Activated effector memory CD4-positive, alpha-beta T cell treated with anti-CD3 and anti-CD28 coated beads, Interleukin-2, amount 50 U/mL, for 16 hours (primary cell): Measurements from ENCODE around the gene NACAD.
A peak's percentile ranks its signal among the peaks of the same experiment; 100 is the strongest.
"Not testable (repeated sequence)": the region's sequence is repeated elsewhere in the genome, so short reads cannot be mapped to it uniquely, and the experiment has no call there.

Source experiments
- DNase-seq: peaks from one replicate; pipeline ENCODE4 v3.0.0-alpha.2; 2020

The NACAD gene

DNA sequence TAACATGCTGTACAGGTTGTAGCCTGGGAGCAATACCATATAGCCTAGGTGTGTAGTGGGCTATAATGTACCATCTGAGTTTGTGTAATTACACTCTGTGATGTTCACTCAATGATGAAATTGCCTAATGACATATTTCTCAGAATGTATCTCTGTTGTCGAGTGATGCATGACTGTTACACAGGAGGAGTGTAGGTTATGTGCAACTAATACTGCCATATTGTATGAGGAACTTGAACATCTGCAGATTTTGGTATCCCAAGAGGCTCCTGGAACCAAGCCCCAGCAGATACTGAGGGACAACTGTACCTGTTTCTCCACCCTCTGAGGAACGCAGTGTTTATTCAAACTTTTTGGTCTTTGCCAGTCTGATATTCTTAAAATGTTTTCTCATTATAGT is 38.6 kb downstream of the NACAD start:
- no peak for DNase-seq

GRCh38 chr7:45048748-45049147 is 40.0 kb downstream of the NACAD start:
- DNase-seq = no peak

- no peak for DNase-seq
These were observed 44.4 kb downstream of the NACAD start for GRCh38 chr7:45044338-45044737.

GRCh38 chr7:45039106-45039505 is 49.7 kb downstream of the NACAD start:
- no peak for DNase-seq

DNA sequence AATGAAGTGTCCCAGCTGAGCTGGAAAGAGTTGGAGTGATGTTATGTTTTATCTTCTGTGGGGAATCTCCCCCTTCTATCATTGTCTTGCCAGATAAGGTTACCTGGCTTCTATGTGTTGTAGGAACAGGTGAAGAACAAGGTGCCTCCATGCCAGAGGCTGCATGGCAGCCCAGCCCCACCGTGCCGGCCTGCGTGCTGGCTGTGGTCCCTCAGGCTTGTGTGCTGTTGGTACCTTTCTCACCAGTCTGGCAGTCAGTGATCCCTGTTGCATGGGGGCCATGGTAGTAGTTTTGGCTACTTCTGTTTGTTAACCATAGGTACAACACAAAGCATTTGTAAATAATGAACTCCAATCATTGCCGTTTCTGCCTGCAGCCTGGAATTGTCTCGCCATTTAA is 50.9 kb downstream of the NACAD start:
- no peak for DNase-seq

DNA sequence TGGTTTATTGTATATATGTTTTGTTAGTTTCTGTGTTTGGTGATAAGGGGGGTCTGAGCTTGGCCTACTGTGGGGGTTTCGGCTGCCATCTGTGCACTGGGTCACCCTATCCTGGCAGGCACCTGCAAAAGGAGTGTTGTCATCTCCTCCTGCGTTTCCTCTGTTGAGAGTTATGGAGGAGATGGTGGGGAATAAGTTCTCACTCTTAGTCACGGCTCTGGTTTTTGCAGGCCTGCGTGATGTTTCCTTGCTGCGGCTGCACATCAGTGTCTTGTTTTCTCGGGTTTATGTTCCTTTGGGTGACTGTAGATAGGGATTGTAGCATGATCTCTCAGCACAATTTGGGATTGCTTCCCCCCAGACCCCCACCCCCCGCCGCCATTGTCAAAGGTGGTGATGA is 52.0 kb downstream of the NACAD start:
- DNase-seq = peak; percentile 65

DNA sequence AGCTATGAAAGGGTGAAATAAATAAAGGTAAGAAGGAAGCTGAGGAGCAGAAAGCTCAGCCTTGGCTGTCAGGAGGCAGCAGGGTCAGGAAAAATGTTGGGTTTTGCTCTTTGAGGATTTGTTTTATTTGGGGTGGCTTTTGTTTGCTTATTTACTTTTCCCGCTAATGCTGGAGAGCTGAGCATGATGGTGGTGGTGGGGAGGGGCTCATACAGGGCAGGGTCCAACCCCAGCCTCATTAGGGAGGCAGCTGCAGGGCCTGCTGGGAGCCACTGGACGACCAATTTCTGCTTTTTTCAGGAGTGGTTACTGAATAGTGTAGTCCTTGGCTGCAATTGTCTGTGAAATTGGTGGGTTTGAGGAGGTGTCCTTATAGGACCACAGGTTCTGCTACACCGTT is 52.5 kb downstream of the NACAD start:
- DNase-seq = no peak

DNA sequence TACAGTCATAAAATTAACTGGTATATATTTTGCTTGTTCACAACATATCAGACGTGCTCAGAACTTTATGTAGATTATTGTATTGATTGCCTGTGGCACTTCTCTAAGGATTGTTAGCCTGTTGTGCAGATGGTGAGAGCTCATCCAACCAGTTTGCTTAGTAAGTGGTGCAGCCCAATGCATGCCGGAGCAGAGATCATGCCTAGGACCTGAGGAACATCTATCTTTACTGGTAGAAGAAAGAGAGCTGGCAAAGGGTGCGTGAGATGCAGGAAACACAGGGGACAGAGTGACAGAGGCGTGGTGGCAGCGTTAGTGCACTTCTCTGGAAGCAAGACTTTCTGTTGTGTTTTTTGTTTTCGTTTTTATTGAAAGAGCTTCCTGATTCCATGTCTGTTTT is 52.9 kb downstream of the NACAD start:
- no peak for DNase-seq

DNA sequence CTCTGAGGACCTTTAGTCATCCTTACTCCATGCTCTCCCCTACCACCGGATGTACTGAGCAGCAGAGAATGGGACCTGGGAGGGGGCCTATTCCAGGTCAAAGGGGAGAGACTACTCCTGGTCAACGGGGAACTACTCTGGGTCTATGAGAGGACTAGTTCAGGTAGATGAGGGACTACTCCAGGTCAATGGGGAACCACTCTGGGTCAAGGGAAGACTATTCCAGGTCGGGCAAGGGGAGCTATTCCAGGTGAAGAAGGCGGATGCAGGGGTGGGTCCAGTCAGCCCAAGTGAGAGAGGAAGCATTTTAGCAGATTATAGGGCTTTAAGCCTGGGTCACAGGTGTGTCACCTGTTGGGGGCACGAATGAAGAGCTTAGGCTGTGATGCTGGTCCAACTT is 53.4 kb downstream of the NACAD start:
- DNase-seq = no peak

- not testable (repeated sequence) for DNase-seq
These were observed 54.1 kb downstream of the NACAD start for GRCh38 chr7:45034710-45035109.

GRCh38 chr7:45033931-45034290 is 54.9 kb downstream of the NACAD start:
- no peak for DNase-seq

DNA sequence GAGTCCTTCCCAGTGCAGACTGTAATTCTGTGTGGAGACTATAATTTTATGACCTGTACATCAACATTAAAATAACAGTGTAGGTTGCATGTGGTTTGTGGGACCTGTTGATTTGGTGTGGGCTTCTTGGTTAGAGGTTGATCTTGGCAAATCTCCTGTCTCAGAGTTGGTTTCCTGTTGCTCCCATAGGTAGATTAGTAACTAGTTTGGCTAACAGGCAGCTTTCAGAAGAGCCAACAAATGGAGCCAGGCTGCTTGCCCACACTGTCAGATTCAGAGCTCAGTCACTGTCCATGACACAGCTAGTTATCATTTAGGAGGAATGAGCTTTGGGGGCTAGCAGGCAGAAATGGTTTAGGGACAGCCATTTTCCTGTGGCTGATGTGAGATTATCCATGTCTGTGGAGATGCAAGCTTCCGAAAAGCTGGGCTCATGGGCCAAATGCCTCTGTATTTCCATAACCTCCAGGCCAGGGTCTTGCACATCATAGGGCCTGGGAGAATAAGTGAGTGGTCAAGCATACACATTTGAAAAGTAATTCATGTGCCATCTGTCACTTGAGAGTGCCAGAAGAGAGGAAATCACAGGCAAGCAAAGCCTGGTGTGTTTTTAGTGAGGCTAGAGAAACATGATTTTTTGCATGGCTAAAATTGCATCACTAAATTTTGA is 55.4 kb downstream of the NACAD start:
- DNase-seq = no peak

GRCh38 chr7:45032421-45032820 is 56.3 kb downstream of the NACAD start:
- no peak for DNase-seq

DNA sequence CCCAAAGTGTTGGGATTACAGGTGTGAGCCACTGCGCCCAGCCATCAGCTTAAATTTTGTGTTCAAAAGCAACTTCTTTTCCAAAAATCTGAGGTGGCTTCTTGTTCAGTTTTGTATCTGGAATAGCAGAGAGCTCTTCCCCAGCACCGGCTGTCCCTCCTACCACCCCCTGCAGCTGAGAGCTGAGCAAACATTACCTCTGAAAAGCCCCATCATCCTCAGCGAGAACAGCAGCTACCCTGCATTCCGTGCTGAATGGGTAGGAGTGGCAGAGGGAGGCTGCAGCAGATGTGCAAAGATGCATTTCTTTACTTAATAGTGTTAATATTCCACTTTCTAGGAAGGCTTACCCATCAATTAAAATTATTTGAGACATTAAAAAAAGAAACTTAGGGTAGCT is 56.9 kb downstream of the NACAD start:
- no peak for DNase-seq
